A549 (cell line): ENCODE data around the gene RGMA. TPM values are rescaled to one million over a fixed set of nuclear protein-coding genes. Genes with fewer than 3 reads are reported as not detected.

Experiments used
- ATAC-seq, 2 experiments: fragments of 200-7000 bp in 1 of 2; fragments of >200 bp in 1 of 2; cut with Nextera tagmentation in 1 of 2; cut with Tn5 transposase in 1 of 2; 3 replicates each; pipeline versions ENCODE4 v1.8.0 to v1.9.1; 2018 to 2020; ENCODE audit warnings: mild to moderate bottlenecking in 1 of 2, moderate library complexity in 1 of 2
- CTCF ChIA-PET: fragments of 300-600 bp; sonication (Branson Sonifier 250); formaldehyde crosslinking; extraction: SDS; loops from one replicate; lab custom pipeline; 2021; ENCODE audit warnings: antibody characterized with exemption, inconsistent platforms; lab: Yijun Ruan, JAX
- POLR2A ChIA-PET: fragments of 350-600 bp; formaldehyde crosslinking; extraction: SDS; loops from one replicate; lab custom pipeline; 2021; ENCODE audit warnings: antibody characterized with exemption, inconsistent platforms; lab: Yijun Ruan, JAX
- DNase-seq, 2 experiments: peaks; one replicate each; pipeline versions ENCODE4 v3.0.0 to v3.0.0-alpha.2; 2011 to 2016; ENCODE audit warnings: low read depth in 1 of 2, low spot score in 1 of 2
- FAIRE-seq: peaks from 2 replicates; lab custom pipeline; 2011; peaks lifted over from hg19 to GRCh38; lab: Jason Lieb, UNC
- H3K27ac ChIP-seq, 2 experiments: fragments of >200 bp; sonication (Bioruptor Twin); formaldehyde crosslinking; 3 replicates each; pipeline ENCODE4 v1.5.1; 2016 to 2017
- H3K4me1 ChIP-seq: fragments of >200 bp; sonication (Bioruptor Twin); formaldehyde crosslinking; 3 replicates; pipeline ENCODE4 v1.6.1; 2016
- H3K4me2 ChIP-seq: fragments of >200 bp; sonication (Bioruptor Twin); formaldehyde crosslinking; 3 replicates; pipeline ENCODE4 v1.6.1; 2016
- H3K4me3 ChIP-seq: fragments of >200 bp; sonication (Bioruptor Twin); formaldehyde crosslinking; 3 replicates; pipeline ENCODE4 v1.5.1; 2016
- H3K9me3 ChIP-seq: fragments of >200 bp; sonication (Bioruptor Twin); formaldehyde crosslinking; 3 replicates; pipeline ENCODE4 v1.6.1; 2016
- BHLHE40 ChIP-seq: IDR thresholded peaks from 2 replicates; pipeline ENCODE4 v1.6.1; 2012; ENCODE audit warnings: low read depth, low read length, inconsistent platforms
- CEBPB ChIP-seq, 2 experiments: fragments of >200 bp in 1 of 2; sonication (Bioruptor Twin) in 1 of 2; formaldehyde crosslinking in 1 of 2; IDR thresholded peaks; 2 replicates each; pipeline ENCODE4 v1.6.1; 2012 to 2016
- CHD4 ChIP-seq: fragments of 200-600 bp; sonication (generic); IDR thresholded peaks from 2 replicates; pipeline ENCODE4 v1.6.1; 2016; ENCODE audit warnings: antibody characterized with exemption, mild to moderate bottlenecking, borderline replicate concordance
- EHF ChIP-seq: fragments of 250-450 bp; sonication (Bioruptor Pico); IDR thresholded peaks from 2 replicates; pipeline ENCODE4 v1.5.0; 2020; ENCODE audit warnings: mild to moderate bottlenecking
- FOSB ChIP-seq: fragments of 250-450 bp; sonication (Bioruptor Pico); IDR thresholded peaks from 2 replicates; pipeline ENCODE4 v1.5.0; 2020; ENCODE audit warnings: mild to moderate bottlenecking, moderate library complexity
- FOSL2 ChIP-seq, 2 experiments: fragments of 450-650 bp in 1 of 2; fragments of >200 bp in 1 of 2; sonication (Bioruptor Twin) in 1 of 2; formaldehyde crosslinking; IDR thresholded peaks; 2 replicates each; pipeline versions ENCODE4 v1.5.0 to v1.6.1; 2016 to 2020; ENCODE audit warnings: mild to moderate bottlenecking in 1 of 2, moderate library complexity in 1 of 2
- FOXS1 ChIP-seq: fragments of 250-450 bp; sonication (Bioruptor Pico); IDR thresholded peaks from 2 replicates; pipeline ENCODE4 v1.5.0; 2020; ENCODE audit warnings: mild to moderate bottlenecking, moderate library complexity
- GATA3 ChIP-seq: IDR thresholded peaks from 2 replicates; pipeline ENCODE4 v1.6.1; 2012; ENCODE audit warnings: borderline replicate concordance
- HDAC2 ChIP-seq: fragments of 200-600 bp; sonication (generic); IDR thresholded peaks from 2 replicates; pipeline ENCODE4 v1.6.1; 2016
- HOXA7 ChIP-seq: fragments of 250-450 bp; sonication (Bioruptor Pico); IDR thresholded peaks from 2 replicates; pipeline ENCODE4 v1.5.0; 2020; ENCODE audit warnings: mild to moderate bottlenecking, moderate library complexity
- JUN ChIP-seq, 2 experiments: fragments of >200 bp; sonication (Bioruptor Twin); formaldehyde crosslinking; IDR thresholded peaks; 2 replicates in 1 of 2; 3 replicates in 1 of 2; pipeline ENCODE4 v1.6.1; 2016 to 2017
- KDM1A ChIP-seq: fragments of 200-600 bp; sonication (generic); IDR thresholded peaks from 2 replicates; pipeline ENCODE4 v1.6.1; 2016; ENCODE audit warnings: low read depth, mild to moderate bottlenecking
- KDM5A ChIP-seq: fragments of 200-600 bp; sonication (generic); IDR thresholded peaks from 2 replicates; pipeline ENCODE4 v1.6.1; 2016; ENCODE audit warnings: antibody characterized with exemption, mild to moderate bottlenecking
- MYC ChIP-seq: IDR thresholded peaks from 2 replicates; pipeline ENCODE4 v1.6.1; 2012; ENCODE audit warnings: mild to moderate bottlenecking, inconsistent platforms, low read length, improper control_type of control experiment, borderline replicate concordance
- NPAS2 ChIP-seq: fragments of 250-450 bp; sonication (Bioruptor Pico); IDR thresholded peaks from 2 replicates; pipeline ENCODE4 v1.8.0; 2022; ENCODE audit warnings: mild to moderate bottlenecking, moderate library complexity, borderline replicate concordance
- PHF8 ChIP-seq: fragments of 200-600 bp; sonication (generic); IDR thresholded peaks from 2 replicates; pipeline ENCODE4 v1.6.1; 2016; ENCODE audit warnings: low read depth, mild to moderate bottlenecking, antibody characterized with exemption, moderate library complexity, borderline replicate concordance
- POLR2A ChIP-seq: IDR thresholded peaks from 2 replicates; pipeline ENCODE4 v1.6.1; 2012; ENCODE audit warnings: mild to moderate bottlenecking, low read length
- RAD21 ChIP-seq, 2 experiments: fragments of >200 bp in 1 of 2; sonication (Bioruptor Twin) in 1 of 2; formaldehyde crosslinking in 1 of 2; IDR thresholded peaks in 1 of 2; conservative IDR thresholded peaks in 1 of 2; 2 replicates in 1 of 2; 3 replicates in 1 of 2; pipeline ENCODE4 v1.6.1; 2012 to 2018; ENCODE audit warnings: inconsistent platforms in 1 of 2
- RARB ChIP-seq: fragments of 250-450 bp; sonication (Bioruptor Pico); IDR thresholded peaks from 2 replicates; pipeline ENCODE4 v1.8.0; 2021; ENCODE audit warnings: mild to moderate bottlenecking, moderate library complexity
- ZFP36 ChIP-seq: fragments of 450-650 bp; IDR thresholded peaks from 2 replicates; pipeline ENCODE4 v1.6.1; 2014; ENCODE audit warnings: borderline replicate concordance; ENCODE audit not compliant: partially characterized antibody
- WGBS: methylation state at CpG from one replicate; pipeline ENCODE4 v1.1.6; 2017; ENCODE audit errors: missing lambda C conversion rate; 5-methylcytosine and 5-hydroxymethylcytosine counted together
- polyA plus RNA-seq, 4 experiments: library from polyadenylated mRNA; depleted of rRNA in 3 of 4; stranded (reverse); fragments of >200 nt; fragmentation: RNase III in 1 of 4; extraction: RNeasy Plus Mini Kit Qiagen cat#74134 plus additional on column Dnase treatment in 1 of 4; gene quantifications; 2 replicates in 3 of 4; 3 replicates in 1 of 4; pipeline ENCODE4 v1.2.3, GENCODE V29; 2011 to 2017
- TF ChIP-seq, protein P1 (sequence below): IDR thresholded peaks from 2 replicates; pipeline ENCODE4 v1.6.1; 2012
- TF ChIP-seq, protein P2 (sequence below): IDR thresholded peaks from 2 replicates; pipeline ENCODE4 v1.6.1; 2012; ENCODE audit warnings: low read depth, borderline replicate concordance
- TF ChIP-seq, protein P3 (sequence below): fragments of 150-350 bp; IDR thresholded peaks from 2 replicates; pipeline ENCODE4 v1.6.1; 2014; ENCODE audit warnings: low read depth, mild to moderate bottlenecking, low read length

The RGMA gene
- polyA plus RNA-seq, 2 of the 4 experiments (the other 2 are of a cell fraction): 0.22 TPM; not detected in 1

DNA sequence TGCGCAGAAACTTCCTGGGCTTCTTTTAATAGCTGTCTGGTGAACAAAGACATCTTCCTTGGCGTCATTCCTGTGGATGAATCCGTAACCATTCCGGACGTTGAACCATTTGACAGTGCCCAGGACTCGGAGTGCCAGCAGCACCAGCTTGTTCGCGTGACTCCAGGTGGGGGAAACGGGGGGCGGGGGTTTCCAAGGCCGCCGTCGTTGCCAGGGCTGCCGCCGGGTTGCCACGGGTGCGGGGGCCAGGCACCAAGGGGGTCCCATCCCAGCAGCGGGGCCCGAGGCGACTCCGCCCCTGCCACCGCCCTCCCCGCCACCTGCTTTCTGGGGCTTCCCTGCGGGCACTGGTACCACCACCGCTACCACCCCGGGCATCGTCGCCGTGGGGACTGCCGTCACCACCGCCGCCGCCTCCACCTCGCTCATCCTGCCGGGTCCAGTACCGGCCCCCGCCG is 22.8 kb downstream of the RGMA start:
- no peak for TF ChIP-seq RAD21 (conservative IDR thresholded peaks at IDR 0.05 in 1 of 2, IDR thresholded peaks at IDR 0.05 in 1 of 2)
- WGBS: 84% methylated on average over 28 of the region's 38 CpGs
- H3K4me3 ChIP-seq: no peak overlapping the region
- no peak for DNase-seq
- no peak overlapping the region for H3K4me2 ChIP-seq
- POLR2A ChIA-PET: no interaction called here
- H3K4me1 ChIP-seq: no peaks in the 10 kb centered on the region
- H3K27ac ChIP-seq: no peak overlapping the region
- H3K9me3 ChIP-seq: no peaks in the 10 kb centered on the region
- ATAC-seq: no peak
- no peak for FAIRE-seq
- CTCF ChIA-PET: interaction anchor here (1.6 kb wide), 1 partner anchor 10 kb away, joined by 5 read pairs; no protein-coding TSS in a partner anchor

DNA sequence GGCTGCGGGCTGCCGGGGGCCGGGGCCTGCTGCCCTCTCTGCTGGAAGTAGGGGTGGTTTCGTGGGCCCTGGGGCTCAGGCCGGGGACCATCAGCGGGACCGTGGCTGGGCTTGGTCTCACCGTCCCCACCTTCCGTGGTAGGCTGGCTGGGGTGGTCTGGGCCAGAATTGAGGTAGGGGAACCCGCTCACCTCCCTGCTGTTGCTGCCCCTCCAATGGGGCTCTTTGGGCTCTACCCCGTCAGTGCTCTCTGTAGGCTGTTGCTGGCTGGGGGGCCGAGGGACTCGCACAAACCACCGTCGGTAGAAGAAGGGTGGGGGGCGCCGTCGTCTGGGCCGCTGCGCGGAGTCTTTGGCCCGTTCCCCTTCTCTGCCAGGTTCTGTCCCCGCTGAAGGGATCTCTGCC is 23.4 kb downstream of the RGMA start:
- POLR2A ChIA-PET: no interaction called here

DNA sequence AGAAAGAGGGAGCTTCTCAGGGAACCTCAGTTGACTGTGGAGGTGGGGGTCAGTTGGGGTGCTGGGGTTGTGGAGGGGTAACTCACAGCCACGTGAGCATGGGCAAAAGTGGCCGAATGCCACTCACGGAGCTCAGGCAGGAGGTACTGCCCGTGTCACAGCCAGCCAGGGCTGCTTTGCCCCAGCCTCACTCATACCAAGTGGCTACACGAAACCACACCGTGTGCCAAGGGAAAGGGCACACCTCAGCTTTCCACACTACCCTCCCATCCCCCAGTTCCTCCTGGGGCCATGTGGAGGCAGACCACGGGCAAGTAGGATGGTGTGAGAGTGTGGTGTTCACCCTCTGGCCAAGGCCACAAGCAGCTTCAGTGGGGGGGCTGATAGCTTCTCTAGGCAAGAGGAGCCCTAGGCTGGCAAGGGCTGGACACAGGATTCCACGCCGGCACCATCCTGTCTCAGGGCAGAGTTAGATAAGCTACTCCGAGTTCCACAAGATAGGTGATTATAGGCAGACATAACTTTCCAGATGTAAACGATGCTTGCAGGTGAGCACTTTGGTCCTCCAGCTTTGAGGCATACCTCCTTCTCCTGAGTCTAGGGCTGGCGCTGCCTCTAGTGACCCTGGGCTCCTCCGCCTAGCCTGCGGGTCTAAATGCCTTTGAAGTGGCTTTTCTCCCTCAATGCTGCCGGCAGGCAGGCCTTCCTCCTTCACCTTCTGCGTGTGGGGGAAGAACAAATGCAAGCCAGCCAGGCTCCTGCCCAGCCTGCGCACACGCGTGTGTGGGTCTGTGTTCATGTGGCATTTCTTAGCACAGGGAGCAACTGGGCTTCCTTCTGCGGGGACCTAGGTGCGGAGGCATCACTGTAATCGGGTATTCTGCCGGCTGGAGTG is 25.0 kb downstream of the RGMA start:
- Histone ChIP-seq H3K4me1 (no peaks in the 10 kb centered on the region), H3K4me2 (no peak overlapping the region), H3K9me3 (no peaks in the 10 kb centered on the region), H3K27ac (no peak overlapping the region), H3K4me3 (no peak overlapping the region)
- CTCF ChIA-PET: interaction anchor here (0.8 to 2.3 kb wide), 2 partner anchors 24 to 34 kb away, joined by 3 to 14 read pairs; partner anchors contain the start of gene RGMA
- FAIRE-seq (no peak), DNase-seq (no peak), ATAC-seq (no peak)
- 57% methylated on average over 23 of the region's 23 CpGs for WGBS
- POLR2A ChIA-PET: no interaction called here
- TF ChIP-seq CHD4 (no peak), MYC (no peak), FOSB (CRISPR knock-in tag) (no peak), BHLHE40 (no peak), HOXA7 (CRISPR knock-in tag) (no peak), FOXS1 (CRISPR knock-in tag) (no peak), ZFP36 (no peak), RARB (CRISPR knock-in tag) (no peak), EHF (CRISPR knock-in tag) (no peak), POLR2A (no peak), KDM1A (no peak), GATA3 (no peak)
- TF ChIP-seq, protein P1, sequence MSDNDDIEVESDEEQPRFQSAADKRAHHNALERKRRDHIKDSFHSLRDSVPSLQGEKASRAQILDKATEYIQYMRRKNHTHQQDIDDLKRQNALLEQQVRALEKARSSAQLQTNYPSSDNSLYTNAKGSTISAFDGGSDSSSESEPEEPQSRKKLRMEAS: no peak

More for the DNA sequence above, 23.4 kb downstream of the RGMA start:
- TF ChIP-seq NPAS2 (CRISPR knock-in tag): no peak
- no peak for TF ChIP-seq KDM5A
- TF ChIP-seq, protein P2, sequence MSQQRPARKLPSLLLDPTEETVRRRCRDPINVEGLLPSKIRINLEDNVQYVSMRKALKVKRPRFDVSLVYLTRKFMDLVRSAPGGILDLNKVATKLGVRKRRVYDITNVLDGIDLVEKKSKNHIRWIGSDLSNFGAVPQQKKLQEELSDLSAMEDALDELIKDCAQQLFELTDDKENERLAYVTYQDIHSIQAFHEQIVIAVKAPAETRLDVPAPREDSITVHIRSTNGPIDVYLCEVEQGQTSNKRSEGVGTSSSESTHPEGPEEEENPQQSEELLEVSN: no peak
- TF ChIP-seq PHF8: no peak
- no peak for TF ChIP-seq HDAC2
- TF ChIP-seq JUN (IDR thresholded peaks at IDR 0.05): no peak
- TF ChIP-seq, protein P3, sequence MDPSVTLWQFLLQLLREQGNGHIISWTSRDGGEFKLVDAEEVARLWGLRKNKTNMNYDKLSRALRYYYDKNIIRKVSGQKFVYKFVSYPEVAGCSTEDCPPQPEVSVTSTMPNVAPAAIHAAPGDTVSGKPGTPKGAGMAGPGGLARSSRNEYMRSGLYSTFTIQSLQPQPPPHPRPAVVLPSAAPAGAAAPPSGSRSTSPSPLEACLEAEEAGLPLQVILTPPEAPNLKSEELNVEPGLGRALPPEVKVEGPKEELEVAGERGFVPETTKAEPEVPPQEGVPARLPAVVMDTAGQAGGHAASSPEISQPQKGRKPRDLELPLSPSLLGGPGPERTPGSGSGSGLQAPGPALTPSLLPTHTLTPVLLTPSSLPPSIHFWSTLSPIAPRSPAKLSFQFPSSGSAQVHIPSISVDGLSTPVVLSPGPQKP: no peak
- no peak for TF ChIP-seq BHLHE40
- TF ChIP-seq FOSL2 (IDR thresholded peaks at IDR 0.05): no peak
- no peak for TF ChIP-seq FOSL2 (CRISPR knock-in tag; IDR thresholded peaks at IDR 0.05)
- TF ChIP-seq CEBPB (IDR thresholded peaks at IDR 0.05): no peak
- no peak for TF ChIP-seq HOXA7 (CRISPR knock-in tag)
- TF ChIP-seq, protein P1: no peak
- TF ChIP-seq, all 56 proteins: peak for 0
- WGBS: 76% methylated on average over 22 of the region's 23 CpGs
- Histone ChIP-seq H3K4me2 (no peak overlapping the region), H3K4me1 (no peaks in the 10 kb centered on the region), H3K9me3 (no peaks in the 10 kb centered on the region), H3K4me3 (no peak overlapping the region), H3K27ac (no peak overlapping the region)
- DNase-seq: no peak
- FAIRE-seq: no peak
- CTCF ChIA-PET: interaction anchor here (1.6 to 2.3 kb wide), 2 partner anchors 9 to 22 kb away, joined by 5 to 14 read pairs; partner anchors contain the start of gene RGMA
- ATAC-seq: no peak
